NT2/D1 (cell line): ENCODE measurements around the gene DOCK10.

ENCODE experiments used
- DNase-seq: peaks from one replicate; pipeline ENCODE4 v3.0.0-alpha.2; 2011; ENCODE audit warnings: low read depth, low spot score
- H3K27me3 ChIP-seq: 2 replicates; pipeline ENCODE4 v1.6.0; 2011; ENCODE audit warnings: mild to moderate bottlenecking; ENCODE audit not compliant: insufficient read length, insufficient read depth
- H3K36me3 ChIP-seq: 2 replicates; pipeline ENCODE4 v1.6.1; 2011; ENCODE audit warnings: mild to moderate bottlenecking, low read length, mixed read lengths; ENCODE audit not compliant: insufficient read depth, insufficient read length
- H3K4me1 ChIP-seq: 2 replicates; pipeline ENCODE4 v1.5.1; 2011; ENCODE audit not compliant: insufficient read depth, insufficient read length
- H3K4me3 ChIP-seq: 2 replicates; pipeline ENCODE4 v1.5.1; 2011; ENCODE audit warnings: low read depth; ENCODE audit not compliant: insufficient read length
- H3K9ac ChIP-seq: 2 replicates; pipeline ENCODE4 v1.6.0; 2011; ENCODE audit warnings: low read depth; ENCODE audit not compliant: insufficient read length
- H3K9me3 ChIP-seq: 2 replicates; pipeline ENCODE4 v1.5.1; 2011; ENCODE audit warnings: mild to moderate bottlenecking, low read length; ENCODE audit not compliant: insufficient read depth
- SUZ12 ChIP-seq: IDR thresholded peaks from 2 replicates; pipeline ENCODE4 v1.6.1; 2011; ENCODE audit not compliant: insufficient read length, insufficient read depth; ENCODE audit errors: extremely low read depth
- YY1 ChIP-seq: IDR thresholded peaks from 2 replicates; pipeline ENCODE4 v1.6.1; 2011; ENCODE audit not compliant: insufficient read length, insufficient read depth
- ZNF274 ChIP-seq: IDR thresholded peaks from 2 replicates; pipeline ENCODE4 v1.6.1; 2011; ENCODE audit warnings: mild to moderate bottlenecking, low read depth, low read length

DOCK10 gene

GRCh38 chr2:224723586-224724217 is 318.6 kb downstream of the DOCK10 start:
- Histone ChIP-seq H3K4me1 (no peaks in the 10 kb centered on the region), H3K27me3 (no peaks in the 10 kb centered on the region), H3K4me3 (no peak overlapping the region), H3K36me3 (no peaks in the 10 kb centered on the region), H3K9me3 (peaks cover 9% of the 10 kb centered on the region; the same call in 1 of the 2 replicates), H3K9ac (no peak overlapping the region)
- no peak for DNase-seq
- no peak for TF ChIP-seq SUZ12
- no peak for TF ChIP-seq ZNF274
- TF ChIP-seq YY1 = no peak

GRCh38 chr2:224722770-224723169 is 319.5 kb downstream of the DOCK10 start:
- H3K4me3 ChIP-seq = no peak overlapping the region
- no peaks in the 10 kb centered on the region for H3K36me3 ChIP-seq
- H3K4me1 ChIP-seq = no peaks in the 10 kb centered on the region
- peaks cover 5% of the 10 kb centered on the region; the same call in 1 of the 2 replicates for H3K9me3 ChIP-seq
- no peaks in the 10 kb centered on the region for H3K27me3 ChIP-seq
- no peak overlapping the region for H3K9ac ChIP-seq
- TF ChIP-seq ZNF274 = no peak
- no peak for TF ChIP-seq YY1
- no peak for TF ChIP-seq SUZ12
- DNase-seq = no peak

GRCh38 chr2:224722250-224722649 is 320.0 kb downstream of the DOCK10 start:
- TF ChIP-seq YY1 (no peak), ZNF274 (no peak), SUZ12 (no peak)
- Histone ChIP-seq H3K4me3 (no peak overlapping the region), H3K36me3 (no peaks in the 10 kb centered on the region), H3K9me3 (peaks cover 5% of the 10 kb centered on the region; the same call in 1 of the 2 replicates), H3K9ac (no peak overlapping the region), H3K4me1 (no peaks in the 10 kb centered on the region), H3K27me3 (no peaks in the 10 kb centered on the region)
- DNase-seq = peak; percentile 5

GRCh38 chr2:224716921-224717320 is 325.3 kb downstream of the DOCK10 start:
- H3K4me1 ChIP-seq = no peaks in the 10 kb centered on the region
- H3K27me3 ChIP-seq = no peaks in the 10 kb centered on the region
- no peaks in the 10 kb centered on the region for H3K36me3 ChIP-seq
- H3K9ac ChIP-seq = no peak overlapping the region
- H3K4me3 ChIP-seq = no peak overlapping the region
- no peak for DNase-seq
- H3K9me3 ChIP-seq = peaks cover 5% of the 10 kb centered on the region; the same call in 1 of the 2 replicates
- TF ChIP-seq SUZ12 (no peak), ZNF274 (no peak), YY1 (no peak)

GRCh38 chr2:224716201-224716600 is 326.1 kb downstream of the DOCK10 start, which contains the start of gene CCDC195:
TSS of gene CCDC195 (minus strand) at chr2:224716365. CDS start at chr2:224716365, 0 bp downstream.
- H3K9ac ChIP-seq = no peak within 1 kb of the TSS
- no peaks in the 10 kb centered on the region for H3K36me3 ChIP-seq
- no peaks in the 10 kb centered on the region for H3K27me3 ChIP-seq
- H3K4me3 ChIP-seq = no peak within 1 kb of the TSS
- TF ChIP-seq SUZ12 (no peak), YY1 (no peak), ZNF274 (no peak)
- no peaks in the 10 kb centered on the region for H3K4me1 ChIP-seq
- H3K9me3 ChIP-seq = peaks cover 5% of the 10 kb centered on the region; the same call in 1 of the 2 replicates
- no peak for DNase-seq
